HG03095 (cell line): ENCODE results near the gene ISM1.

Experiments
- ATAC-seq: cut with Tn5 transposase; IDR thresholded peaks from one replicate; pipeline ENCODE4 v1.9.1; 2021; ENCODE audit warnings: moderate library complexity; ENCODE audit not compliant: unreplicated experiment

ISM1 gene

DNA sequence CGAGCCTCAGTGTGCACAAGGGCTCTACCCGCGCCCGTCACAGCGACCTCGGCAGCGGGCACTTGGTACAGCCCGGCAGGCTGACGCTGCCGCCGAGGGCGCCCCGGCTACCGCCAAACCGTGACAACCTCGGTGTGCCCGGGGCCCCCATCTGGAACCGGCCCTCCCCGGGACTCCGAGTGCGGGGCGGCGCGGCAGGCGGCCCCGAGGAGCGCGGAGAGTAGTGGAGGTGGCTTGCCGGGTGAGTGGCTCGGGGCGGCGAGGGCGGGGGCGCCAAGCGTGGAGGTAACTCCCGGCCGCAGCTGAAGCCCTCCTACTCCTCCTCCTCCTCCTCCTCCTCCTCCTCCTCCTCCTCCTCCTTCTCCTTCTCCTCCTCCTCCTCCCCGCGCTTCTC lies at the start of gene ISM1:
Gene ISM1 (plus strand): TSS at position 371 of the 394 bp plus-strand sequence. CDS start 503 bp downstream, outside the sequence.
- no peak for ATAC-seq

DNA sequence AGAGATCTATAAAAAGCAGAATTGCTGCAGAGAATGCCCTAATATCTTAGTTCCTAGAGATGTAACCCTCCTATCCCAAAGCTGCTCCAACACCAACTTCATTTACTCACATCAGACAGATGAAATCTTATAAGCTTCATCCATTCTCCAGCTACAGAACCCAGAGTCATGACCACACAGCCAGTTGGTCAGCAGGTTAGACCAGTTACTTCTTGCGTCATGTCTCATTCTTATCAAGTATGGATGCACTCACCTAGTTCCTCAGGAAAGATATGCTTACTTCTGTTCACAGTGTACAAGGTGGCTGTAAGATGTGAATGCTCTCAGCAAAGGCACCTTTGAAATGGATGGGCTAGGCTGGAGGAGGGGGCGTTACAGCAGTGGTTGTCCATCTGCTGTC lies 47.9 kb upstream of the ISM1 start:
- no peak for ATAC-seq

DNA sequence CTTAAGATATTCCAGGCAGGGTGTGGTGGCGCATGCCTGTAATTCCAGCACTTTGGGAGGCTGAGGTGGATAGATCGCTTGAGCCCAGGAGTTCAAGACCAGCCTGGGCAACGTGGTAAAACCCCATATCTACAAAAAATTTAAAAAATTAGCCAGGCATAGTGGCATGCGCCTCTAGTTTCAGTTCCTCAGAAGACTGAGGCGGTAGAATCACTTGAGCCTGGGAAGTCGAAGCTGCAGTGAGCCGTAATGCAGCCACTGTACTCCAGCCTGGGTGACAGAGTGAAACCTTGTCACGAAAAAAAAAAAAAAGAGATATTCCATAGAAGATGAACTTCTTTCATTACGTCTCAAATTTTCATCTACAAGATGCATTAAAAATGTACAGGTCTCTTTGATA lies 46.7 kb upstream of the ISM1 start:
- no peak for ATAC-seq

DNA sequence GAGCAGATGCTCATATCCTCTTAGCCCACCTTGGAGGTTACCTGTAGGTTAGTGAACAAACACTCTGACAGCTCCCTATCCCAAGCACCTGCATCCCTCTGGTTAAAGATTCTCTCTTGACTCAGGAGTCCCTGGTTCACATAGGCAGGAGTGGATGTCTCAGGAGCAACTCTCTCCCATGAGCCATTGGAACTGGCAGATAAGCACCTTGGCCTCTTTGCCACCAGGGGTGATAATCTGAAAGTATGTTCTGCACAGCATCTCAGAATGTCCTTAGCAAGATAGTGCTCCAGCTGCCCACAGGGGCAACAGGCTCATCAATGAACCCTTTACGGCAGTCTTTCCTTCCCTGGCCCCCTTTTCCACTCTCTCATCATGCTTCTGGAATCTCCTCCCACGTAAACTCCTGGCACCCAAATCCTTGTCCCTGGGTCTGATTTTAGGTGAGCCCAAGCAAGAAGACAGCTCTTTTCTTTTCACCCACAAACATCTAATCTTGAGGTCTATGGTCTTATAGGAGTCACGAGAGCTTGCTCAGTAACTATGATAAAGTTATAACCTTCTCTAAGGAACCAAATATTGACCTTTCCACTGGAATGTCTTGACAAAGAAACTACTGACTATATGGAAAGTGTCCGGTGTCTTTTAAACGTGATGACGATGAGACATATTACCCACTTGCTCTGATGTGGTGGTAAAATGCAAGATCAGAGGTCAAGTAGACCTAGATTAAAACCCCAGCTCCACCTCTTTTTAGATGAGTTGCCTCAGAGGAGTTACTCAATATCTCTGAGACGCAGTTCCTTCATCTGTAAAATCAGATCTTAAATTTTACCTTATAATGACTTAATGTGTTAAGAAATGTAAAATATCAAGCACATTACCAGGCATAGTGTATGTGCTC lies 39.8 kb upstream of the ISM1 start:
- no peak for ATAC-seq

DNA sequence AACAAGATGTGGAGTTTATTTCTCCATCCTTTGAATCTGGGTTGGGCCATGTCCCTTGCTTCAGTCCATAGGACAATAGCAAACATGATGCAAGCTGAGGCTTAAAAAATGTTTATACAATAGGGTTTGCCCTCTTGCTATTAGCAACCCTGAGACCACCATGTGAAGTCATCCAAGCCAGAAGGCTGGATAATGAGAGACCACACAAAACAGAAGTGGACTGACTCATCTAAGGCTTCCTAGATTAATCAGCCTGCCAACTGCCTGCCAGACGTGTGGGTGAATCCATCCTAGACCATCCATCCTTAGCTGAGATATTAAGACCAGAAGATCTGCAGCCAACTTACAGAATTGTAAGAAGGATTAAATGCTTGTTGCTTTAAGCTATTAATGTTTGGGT lies 38.1 kb upstream of the ISM1 start:
- ATAC-seq: no peak

DNA sequence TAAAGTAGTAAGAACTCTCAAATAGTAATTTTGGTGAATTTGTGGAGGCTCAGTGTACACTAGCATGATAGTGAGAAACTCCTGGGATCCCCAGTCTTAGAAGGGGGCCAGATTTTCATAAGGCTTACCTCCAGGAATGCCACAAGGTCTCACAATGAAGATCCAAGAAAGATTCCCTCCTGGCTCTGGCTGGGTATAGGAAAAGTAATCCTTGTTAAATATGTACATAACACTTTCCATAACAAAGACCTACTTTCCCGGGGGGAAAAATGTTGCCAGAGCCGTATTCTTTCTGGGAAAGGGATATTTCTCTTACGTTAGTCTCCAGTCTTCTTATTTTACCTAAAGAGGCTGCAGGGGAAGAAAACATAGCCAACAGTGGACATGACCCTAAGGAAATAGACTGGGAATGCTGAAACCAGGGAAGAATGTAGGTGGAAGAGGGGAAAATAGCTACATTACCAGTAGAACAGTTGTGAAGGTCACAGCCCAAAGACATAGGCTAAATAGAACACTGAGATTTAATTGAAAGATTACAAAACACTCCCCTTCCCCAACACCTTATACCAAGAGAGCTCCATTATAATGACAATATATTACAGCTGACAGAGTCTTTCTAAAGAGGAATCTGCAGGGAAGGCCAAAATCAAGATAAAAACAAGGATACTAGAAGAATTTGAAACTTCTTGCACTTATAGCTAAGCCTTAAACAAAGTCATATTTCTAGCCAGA lies 34.9 kb upstream of the ISM1 start:
- no peak for ATAC-seq

DNA sequence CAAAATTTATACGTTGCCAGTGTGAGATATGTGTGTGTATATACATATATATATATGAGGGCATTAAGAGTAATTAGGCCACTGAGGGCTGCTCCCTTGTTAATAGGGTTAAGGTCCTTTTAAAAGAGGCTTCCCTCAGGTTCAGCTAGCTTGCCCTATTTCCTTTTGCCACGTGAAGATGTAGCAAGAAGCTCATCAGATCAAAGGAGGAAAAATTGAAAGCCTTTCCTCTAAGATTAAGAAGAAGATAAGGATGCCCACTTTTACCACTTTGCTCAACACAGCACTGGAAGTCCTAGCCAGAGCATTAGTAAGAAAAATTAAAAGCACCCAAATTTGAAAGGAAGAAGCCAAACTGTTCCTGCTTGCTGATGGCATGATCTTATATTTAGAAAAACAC lies 33.2 kb upstream of the ISM1 start:
- ATAC-seq: no peak

DNA sequence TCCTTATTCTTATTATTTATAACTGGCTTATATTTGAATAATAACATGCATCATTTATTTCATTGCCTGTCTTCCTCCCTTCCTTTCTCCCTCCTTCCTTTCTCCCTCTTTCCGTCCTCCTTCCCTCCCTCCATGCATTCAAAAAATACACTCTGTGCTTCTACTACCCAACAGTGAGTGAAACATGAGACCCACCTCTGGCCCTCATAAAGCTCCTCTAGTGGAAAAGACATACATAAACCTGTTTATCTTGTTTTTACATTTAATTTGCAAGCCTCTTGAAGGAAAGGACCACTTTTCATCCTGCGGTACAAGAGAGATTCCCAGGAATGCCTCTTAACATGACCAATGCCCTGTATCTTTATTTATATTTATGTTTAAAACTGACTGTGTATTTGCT lies 21.8 kb upstream of the ISM1 start:
- no peak for ATAC-seq

DNA sequence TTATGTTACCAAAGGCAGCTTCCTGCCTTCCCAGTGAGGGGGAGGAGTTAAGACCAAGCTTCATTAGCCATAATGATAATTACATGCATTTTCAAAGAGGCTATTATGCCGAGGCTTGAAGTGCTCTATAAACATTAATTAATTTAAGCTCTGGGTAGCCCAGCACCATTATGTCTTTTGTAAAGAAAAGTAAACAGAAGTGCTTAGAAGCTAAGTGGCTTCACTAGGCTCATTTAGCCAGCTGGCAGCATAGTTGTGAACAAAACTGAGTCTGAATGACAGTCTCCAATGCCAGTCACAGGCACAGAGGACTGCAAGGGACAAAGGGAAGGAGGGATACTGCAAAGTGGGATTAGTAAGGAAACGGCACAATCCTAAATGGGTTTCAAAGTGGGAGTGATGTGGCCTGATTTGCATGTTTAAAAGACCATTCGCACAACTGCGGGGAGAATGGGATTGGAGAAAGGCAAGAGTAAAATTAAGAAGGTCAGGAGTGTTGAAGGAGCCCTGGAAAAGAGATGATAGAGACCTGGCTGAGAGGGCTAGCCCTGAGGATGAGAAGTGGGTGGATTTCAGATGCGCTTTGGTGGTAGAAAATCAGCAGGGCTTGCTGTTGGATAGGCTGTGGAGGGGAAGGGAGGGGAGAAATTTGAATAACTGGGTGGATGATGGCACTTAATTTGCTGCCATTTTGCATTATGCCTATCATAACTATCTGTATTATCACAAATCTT lies 20.1 kb upstream of the ISM1 start:
- ATAC-seq: no peak

DNA sequence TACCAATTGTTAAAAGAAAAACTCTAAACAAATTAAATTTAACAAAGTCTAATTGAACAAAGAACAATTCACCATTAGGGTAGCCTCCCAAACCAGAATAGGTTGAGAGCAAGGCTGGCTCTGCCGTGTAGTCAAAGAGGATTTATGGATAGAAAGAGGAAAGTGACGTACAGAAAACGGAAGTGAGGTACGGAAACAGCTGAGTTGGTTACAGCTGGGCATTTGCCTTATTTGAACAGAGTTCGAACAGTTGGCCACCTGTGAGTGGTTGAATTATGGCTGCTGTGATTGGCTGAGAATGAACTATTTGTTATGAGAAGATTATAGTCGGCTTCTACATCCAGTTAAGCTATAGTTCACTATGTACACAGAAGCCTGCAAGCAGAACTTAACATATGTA lies 18.5 kb upstream of the ISM1 start:
- no peak for ATAC-seq

DNA sequence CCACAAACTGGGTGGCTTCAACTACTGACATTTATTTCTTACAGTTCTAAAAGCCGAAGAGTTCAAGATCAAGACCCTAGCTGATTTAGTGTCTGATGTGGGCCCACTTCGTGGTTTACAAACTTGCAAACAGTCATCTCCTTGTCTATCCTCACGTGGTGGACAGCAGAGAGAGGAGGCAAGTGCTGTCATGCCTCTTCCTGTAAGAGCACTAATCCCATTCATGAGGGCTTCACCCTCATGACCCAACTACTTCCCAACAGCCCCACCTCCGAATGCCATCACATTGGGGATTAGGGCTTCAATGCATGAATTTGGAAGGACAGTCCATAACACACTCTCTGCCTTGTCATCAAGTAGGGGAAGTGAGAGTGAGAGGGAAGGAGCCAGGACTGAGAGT lies 15.6 kb upstream of the ISM1 start:
- ATAC-seq: no peak

DNA sequence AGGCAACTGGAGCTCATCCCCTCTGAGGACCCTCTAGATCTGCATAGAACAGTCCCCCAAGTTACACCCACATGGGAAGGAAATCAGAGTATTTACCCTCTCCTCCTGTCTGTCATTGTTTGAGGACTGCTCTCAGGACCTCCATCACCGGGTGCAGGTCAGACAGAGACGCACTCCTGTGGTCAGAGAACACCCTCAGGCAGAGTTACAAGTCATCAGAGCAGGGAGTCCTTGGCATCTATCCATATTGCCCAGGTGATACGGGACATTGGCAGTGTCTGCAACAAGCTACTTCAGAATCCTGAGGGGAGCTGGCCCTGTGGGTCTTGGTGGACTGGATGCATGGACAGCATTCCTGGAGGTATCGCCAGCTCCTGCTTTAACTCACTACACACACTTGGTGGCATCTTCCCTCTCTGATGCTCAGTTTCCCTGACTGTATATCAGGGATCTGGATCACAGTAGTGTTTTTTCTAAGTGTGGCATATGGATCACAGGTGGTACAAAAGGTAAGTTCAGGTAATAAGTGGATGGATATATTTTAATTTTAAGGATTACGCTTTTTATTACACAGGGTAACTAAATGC lies 15.1 kb upstream of the ISM1 start:
- ATAC-seq: no peak

DNA sequence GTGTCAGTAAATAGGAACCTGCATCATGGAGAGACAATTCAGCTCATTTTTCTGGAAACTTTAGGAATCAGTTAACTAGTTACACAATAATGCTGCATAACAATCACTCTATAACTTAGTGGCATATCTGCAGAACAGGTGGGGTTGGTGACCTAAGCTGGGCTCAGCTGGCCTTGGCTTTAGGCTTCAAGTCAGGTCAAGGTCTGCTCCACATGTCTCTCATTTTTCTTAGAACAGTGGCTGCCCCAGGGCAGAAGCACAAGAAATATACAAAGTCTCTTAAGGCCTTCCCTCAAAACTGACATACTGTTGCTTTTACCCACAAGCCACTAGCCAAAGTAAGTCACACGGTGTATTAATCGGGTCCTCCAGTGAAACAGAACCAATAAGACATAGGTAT lies 14.1 kb upstream of the ISM1 start:
- no peak for ATAC-seq

DNA sequence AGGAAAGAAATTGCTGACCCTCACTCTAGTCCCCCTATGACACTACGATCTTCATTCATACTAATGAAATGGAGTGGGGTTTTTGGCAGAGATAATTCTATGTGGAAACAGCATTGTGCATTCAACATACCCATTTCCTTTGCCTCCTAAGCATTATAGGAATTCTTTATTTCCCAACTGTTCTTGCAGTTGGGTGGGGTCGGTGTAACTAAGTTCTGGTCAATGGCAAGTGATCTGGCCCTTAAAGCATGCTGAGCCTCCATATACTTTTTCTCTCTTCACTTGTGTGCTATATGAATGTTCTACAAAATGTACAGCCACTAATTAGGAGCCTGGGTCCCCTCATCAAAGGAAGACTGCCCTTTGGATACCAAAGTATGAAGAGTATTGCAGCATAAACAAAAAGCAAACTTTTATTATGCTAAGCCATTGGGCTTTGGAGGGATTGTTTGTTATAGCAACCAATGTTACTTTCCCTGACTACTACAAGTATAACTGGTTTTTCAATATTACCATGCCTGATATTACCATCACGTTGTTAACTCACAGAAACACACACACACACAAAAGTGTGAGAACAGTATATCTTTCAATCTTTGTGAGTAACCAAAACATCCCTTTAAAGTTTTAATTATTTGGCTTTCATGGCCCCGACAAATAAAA lies 9.0 kb upstream of the ISM1 start:
- ATAC-seq: no peak

DNA sequence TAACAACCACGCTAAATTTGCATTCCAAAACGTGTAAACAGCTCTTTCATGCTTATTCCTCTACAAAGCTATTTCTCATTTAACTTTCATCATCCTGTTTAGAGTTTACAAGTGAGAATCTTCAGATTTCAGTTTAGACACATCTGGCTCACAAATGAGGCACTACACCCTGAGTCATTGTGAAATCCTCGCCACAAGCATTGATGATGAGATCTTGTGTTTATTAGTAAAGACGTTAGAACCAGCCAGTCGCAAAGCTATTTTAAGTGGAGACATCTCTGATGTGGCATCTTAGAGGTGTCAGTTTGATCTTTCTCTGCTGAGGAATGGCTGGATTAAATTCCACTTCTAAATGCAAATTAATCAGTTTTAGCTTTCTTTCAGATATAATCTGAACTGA lies 8.3 kb upstream of the ISM1 start:
- ATAC-seq: no peak

DNA sequence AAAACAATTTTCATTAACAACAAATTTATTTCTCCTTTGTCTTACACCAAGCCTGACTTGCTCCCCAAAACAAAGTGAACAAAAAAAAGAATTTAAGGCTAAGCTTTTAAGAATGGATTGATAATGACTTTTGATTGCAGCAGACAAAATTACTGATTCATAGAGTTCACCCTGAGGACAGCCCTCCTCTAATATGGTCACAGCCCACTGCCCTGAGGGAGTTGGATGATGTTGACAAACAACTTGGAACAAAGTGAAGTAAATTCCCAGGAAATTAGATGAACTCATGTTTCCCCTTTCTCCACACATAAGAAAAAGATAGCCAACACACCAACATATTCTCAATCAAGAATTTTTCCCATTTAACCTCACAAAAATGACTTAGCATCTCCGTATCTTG lies 7.7 kb upstream of the ISM1 start:
- ATAC-seq: no peak

DNA sequence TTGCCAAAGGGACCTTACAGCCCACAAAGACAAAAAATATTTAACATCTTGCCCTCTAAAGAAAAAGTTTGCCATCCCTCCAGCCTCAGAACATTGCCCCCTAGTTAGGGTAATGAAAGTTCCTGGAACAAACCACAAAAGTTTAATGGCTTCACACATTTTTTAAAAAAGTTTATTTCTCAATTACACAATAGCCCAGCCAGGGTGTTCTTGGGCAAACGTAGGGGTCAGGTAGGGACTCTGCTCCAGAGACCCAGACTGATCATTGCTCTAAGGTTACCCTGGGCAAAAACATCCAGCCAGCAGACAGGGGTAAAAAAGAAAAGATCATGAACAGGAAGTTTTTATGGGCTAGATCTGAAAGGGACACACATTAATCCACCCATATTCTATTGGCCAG lies 4.5 kb upstream of the ISM1 start:
- no peak for ATAC-seq

DNA sequence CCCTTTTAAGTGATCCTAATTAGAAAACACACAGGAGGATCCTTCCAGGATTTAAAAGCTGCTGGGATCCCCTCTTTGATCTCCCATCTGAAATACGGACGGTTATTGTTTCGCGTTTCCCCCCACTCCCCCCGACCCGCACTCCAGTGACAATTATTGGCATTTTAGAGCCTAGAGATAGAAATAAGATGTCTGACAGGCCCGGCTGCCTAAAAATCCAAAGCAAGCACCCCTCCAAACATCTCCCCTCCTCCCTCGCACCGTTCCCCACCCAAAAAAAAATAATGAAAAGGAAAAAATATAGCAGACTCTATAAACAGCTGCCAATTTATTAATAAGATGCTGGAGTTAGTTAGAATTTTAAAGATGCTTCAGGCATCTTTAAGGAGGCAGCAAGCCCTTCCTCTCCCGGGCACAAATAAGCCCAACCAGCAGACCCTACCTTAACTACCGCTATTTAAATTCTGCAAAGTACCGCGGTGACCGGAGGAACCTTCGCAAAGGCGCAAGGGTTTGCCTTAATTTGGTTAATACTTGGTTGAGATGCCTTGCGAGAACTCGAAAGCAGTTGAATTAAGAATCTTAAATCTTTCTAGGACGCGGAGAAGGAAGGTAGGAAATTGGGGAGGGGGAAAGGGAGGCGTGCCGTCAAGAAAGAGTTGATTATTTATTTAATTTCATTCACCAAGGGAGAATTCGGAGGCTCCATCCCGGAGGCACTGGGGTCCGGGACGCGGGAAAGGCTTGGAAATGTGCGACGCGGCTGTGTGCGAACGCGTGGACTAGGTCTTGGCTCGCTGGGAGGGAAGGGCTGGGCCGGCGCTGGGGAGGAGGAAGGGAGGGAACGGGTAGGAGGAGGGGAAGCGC lies 1.5 kb upstream of the ISM1 start:
- no peak for ATAC-seq

DNA sequence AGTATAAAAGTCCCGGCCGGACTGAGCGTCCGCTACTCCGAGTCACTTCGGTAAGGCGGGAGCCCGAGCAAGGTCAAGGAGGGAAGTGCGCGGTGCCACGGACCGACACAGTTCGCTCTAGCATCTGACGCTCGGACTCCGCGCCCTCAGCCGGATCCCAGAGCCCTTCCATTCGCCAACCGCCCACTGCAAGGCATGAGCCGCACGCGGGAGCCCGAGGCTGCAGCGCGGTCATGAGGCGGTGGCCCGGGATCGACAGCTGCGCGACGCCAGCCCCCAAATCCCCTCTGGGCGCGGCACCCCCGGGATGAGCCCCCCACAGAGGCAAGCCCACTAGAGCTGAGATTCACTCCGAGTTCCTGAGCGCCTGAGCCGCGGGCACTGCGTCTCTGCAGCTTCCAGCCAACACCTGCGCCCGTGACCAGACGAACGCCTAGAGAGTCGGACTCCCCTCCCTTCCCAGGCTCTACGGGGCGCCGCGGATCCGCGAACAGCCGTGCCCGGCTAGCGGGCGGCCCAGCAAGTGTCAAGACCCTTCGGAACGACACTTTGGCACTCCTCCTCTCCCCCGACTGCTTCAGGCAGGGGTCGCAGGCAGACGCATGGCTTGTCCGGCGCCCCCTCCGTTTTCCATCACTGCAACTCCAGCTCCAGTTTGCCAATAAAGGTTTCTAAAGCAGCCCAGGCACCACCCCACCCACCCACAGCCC lies 725 bp upstream of the ISM1 start:
- no peak for ATAC-seq
